ENCODE results near the gene CALHM5.
A peak's percentile ranks its signal among the peaks of the same experiment; 100 is the strongest.
"Not testable (repeated sequence)": the region's sequence is repeated elsewhere in the genome, so short reads cannot be mapped to it uniquely, and the experiment has no call there.

CALHM5 gene

GRCh38 chr6:116511424-116512110 lies at the start of gene CALHM5:
Gene CALHM5 (plus strand): TSS chr6:116511639. CDS start chr6:116511697, 58 bp downstream.
- DNase-seq = no peak

- peak; percentile 52 for DNase-seq
These were observed 49.2 kb upstream of the CALHM5 start for GRCh38 chr6:116461932-116462885.

- no peak for DNase-seq
These were observed 48.1 kb upstream of the CALHM5 start for GRCh38 chr6:116463301-116463700.

GRCh38 chr6:116465246-116465645 lies 46.2 kb upstream of the CALHM5 start:
- no peak for DNase-seq

- no peak for DNase-seq
These were observed 44.3 kb upstream of the CALHM5 start for GRCh38 chr6:116467096-116467495.

- no peak for DNase-seq
These were observed 43.9 kb upstream of the CALHM5 start for GRCh38 chr6:116467514-116467913.

GRCh38 chr6:116468293-116468692 lies 43.1 kb upstream of the CALHM5 start:
- DNase-seq = no peak

- no peak for DNase-seq
These were observed 39.9 kb upstream of the CALHM5 start for GRCh38 chr6:116471531-116471930.

- no peak for DNase-seq
These were observed 38.7 kb upstream of the CALHM5 start for GRCh38 chr6:116472706-116473105.

- no peak for DNase-seq
These were observed 36.3 kb upstream of the CALHM5 start for GRCh38 chr6:116475141-116475540.

GRCh38 chr6:116476002-116476678 lies 35.3 kb upstream of the CALHM5 start:
- peak; percentile 24 for DNase-seq

GRCh38 chr6:116482780-116483179 lies 28.7 kb upstream of the CALHM5 start:
- DNase-seq = no peak

- no peak for DNase-seq
These were observed 27.8 kb upstream of the CALHM5 start for GRCh38 chr6:116483616-116484015.

- DNase-seq = no peak
These were observed 25.8 kb upstream of the CALHM5 start for GRCh38 chr6:116485559-116486184.

- no peak for DNase-seq
These were observed 19.7 kb upstream of the CALHM5 start for GRCh38 chr6:116491610-116492330.

GRCh38 chr6:116492331-116493067 lies 18.9 kb upstream of the CALHM5 start:
- no peak for DNase-seq

- DNase-seq = not testable (repeated sequence)
These were observed 16.3 kb upstream of the CALHM5 start for GRCh38 chr6:116495161-116495560.

- DNase-seq = no peak
These were observed 14.2 kb upstream of the CALHM5 start for GRCh38 chr6:116497113-116497676.

GRCh38 chr6:116500969-116501433 lies 10.4 kb upstream of the CALHM5 start:
- no peak for DNase-seq

GRCh38 chr6:116507324-116507723 lies 4.1 kb upstream of the CALHM5 start:
- no peak for DNase-seq

- DNase-seq = no peak
These were observed 2.9 kb upstream of the CALHM5 start for GRCh38 chr6:116508527-116508926.

All from activated gamma-delta T cell treated with Interleukin-2 at 50 U/mL for 16 hours (primary cell).